Measurements from ENCODE around the gene SAMHD1. TPM values are rescaled to one million over a fixed set of nuclear protein-coding genes. Genes with fewer than 3 reads are reported as not detected.

Gene SAMHD1
- total and polyA plus RNA-seq, 12 donors = 14.0 to 105 (median 30.8) TPM

DNA sequence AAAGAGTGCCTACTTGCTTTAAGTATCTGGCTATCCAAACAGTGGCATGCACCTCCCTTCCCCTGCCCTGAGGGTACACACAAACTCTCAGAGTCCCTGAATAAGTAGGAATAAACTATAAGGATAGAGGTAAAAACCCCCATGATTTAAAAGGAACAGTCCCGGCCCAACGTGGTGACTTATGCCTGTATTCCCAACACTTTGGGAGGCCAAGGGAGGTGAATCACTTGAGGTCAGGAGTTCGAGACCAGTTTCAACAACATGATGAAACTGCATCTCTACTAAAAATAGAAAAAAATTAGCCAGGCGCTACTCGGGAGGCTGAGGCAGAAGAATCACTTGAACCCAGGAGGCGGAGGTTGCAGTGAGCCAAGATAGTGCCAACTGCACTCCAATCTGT lies 22.2 kb downstream of the SAMHD1 start:
- TF ChIP-seq, protein P1, sequence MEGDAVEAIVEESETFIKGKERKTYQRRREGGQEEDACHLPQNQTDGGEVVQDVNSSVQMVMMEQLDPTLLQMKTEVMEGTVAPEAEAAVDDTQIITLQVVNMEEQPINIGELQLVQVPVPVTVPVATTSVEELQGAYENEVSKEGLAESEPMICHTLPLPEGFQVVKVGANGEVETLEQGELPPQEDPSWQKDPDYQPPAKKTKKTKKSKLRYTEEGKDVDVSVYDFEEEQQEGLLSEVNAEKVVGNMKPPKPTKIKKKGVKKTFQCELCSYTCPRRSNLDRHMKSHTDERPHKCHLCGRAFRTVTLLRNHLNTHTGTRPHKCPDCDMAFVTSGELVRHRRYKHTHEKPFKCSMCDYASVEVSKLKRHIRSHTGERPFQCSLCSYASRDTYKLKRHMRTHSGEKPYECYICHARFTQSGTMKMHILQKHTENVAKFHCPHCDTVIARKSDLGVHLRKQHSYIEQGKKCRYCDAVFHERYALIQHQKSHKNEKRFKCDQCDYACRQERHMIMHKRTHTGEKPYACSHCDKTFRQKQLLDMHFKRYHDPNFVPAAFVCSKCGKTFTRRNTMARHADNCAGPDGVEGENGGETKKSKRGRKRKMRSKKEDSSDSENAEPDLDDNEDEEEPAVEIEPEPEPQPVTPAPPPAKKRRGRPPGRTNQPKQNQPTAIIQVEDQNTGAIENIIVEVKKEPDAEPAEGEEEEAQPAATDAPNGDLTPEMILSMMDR (IDR thresholded peaks at IDR 0.05) = no peak
- intact Hi-C loops (cut with DNase I) = no loop called here
- ATAC-seq (peak in 1 of 8 donors; percentile 34), DNase-seq (no peak)
- Histone ChIP-seq H3K36me3 (peaks cover 5 to 100% (median 33%) of the 10 kb centered on the region in 9 donors), H3K9me3 (no peaks in the 10 kb centered on the region), H3K27me3 (no peaks in the 10 kb centered on the region), H3K27ac (peak overlapping the region in 1 of 10 donors; percentile 75), H3K4me1 (peaks cover 0 to 44% (median 4%) of the 10 kb centered on the region in 9 donors), H3K4me3 (no peak overlapping the region)
- WGBS, 2 donors = 82 to 87% methylated on average over 6 of the region's 6 CpGs

DNA sequence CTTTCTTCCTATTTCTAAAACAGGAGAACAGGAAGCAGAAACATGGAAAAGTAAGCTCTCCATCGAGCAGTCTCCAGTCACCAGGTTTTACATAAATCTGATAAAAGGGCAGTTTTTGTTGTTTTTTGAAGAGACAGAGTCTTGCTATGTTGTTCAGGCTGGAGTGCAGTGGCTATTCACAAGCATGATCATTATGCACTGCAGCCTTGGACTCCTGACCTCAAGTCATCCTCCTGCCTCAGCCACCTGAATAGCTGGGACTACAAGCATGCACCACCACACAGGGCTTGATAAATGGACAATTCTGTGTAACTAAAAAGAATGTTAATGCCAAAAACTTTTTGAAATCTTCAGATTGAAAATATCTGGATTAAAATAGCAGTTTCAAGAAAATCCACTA lies 23.8 kb downstream of the SAMHD1 start:
- ATAC-seq = no peak
- 79 to 91% methylated on average over 1 of the region's 1 CpG for WGBS, 2 donors
- Histone ChIP-seq H3K4me1 (peaks cover 0 to 36% (median 2%) of the 10 kb centered on the region in 9 donors), H3K4me3 (no peak overlapping the region), H3K36me3 (peaks cover 5 to 100% (median 37%) of the 10 kb centered on the region in 9 donors), H3K9me3 (no peaks in the 10 kb centered on the region), H3K27me3 (no peaks in the 10 kb centered on the region), H3K27ac (no peak overlapping the region)
- TF ChIP-seq, protein P1 (IDR thresholded peaks at IDR 0.05) = no peak
- intact Hi-C loops (cut with DNase I) = no loop called here
- DNase-seq = no peak

DNA sequence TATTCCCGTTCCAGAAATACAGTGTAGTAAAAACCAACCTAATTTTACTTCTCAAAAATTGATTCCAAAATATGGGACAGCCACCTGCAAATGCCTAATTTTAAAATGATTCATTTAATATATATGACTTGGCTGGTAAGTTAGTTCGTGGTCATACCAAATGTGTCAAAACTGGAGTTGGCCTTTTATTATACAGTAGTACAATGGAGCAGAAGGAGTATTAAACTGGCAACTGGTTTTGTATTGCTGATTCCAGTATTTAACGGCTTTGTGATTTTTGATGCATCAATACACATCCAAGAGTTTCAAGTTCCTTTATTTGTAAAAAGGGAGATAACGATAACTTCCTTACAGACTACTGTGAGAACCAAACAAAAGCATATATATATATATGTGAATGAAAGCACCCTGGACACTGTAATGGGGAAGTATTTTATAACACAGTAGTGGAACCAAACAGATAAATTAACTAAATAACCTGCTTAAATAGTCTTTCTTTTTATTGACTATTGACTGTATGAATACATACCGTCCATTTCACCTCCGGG lies 24.8 kb downstream of the SAMHD1 start:
- TF ChIP-seq, protein P1 (IDR thresholded peaks at IDR 0.05) = no peak
- Histone ChIP-seq H3K36me3 (peaks cover 5 to 100% (median 37%) of the 10 kb centered on the region in 9 donors), H3K27me3 (no peaks in the 10 kb centered on the region), H3K4me3 (no peak overlapping the region), H3K27ac (no peak overlapping the region), H3K4me1 (peaks cover 0 to 29% (median 0%) of the 10 kb centered on the region in 9 donors), H3K9me3 (no peaks in the 10 kb centered on the region)
- no peak for DNase-seq
- ATAC-seq = no peak
- intact Hi-C loops (cut with DNase I) = no loop called here
- WGBS, 2 donors = 90 to 93% methylated on average over 6 of the region's 6 CpGs

DNA sequence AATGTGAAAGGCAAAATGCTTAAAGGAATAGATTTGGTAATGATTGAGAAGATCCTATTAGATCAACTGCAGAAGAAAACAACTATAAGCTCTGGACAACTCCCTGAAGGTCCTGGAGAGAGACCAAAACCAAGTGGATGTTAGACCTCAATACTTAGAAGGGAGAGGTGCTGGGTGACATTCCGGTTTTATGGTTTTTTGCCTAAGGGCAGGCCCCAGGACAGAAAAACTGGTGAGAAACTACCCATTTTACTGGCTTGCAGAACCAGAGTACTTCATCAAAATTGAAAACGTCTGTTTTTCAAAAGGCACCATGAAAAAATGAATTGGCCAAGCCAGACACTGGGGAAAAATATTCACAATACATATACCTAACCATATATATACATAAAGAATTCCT lies 26.3 kb downstream of the SAMHD1 start:
- DNase-seq (no peak), ATAC-seq (no peak)
- H3K9me3 ChIP-seq = no peaks in the 10 kb centered on the region
- peaks cover 5 to 100% (median 40%) of the 10 kb centered on the region in 9 donors for H3K36me3 ChIP-seq
- no peaks in the 10 kb centered on the region for H3K27me3 ChIP-seq
- peaks cover 0 to 15% (median 0%) of the 10 kb centered on the region in 9 donors for H3K4me1 ChIP-seq
- WGBS, 2 donors = 83 to 88% methylated on average over 2 of the region's 2 CpGs
- H3K4me3 ChIP-seq = no peak overlapping the region
- H3K27ac ChIP-seq = no peak overlapping the region
- intact Hi-C loops (cut with DNase I) = no loop called here
- TF ChIP-seq, protein P1 (IDR thresholded peaks at IDR 0.05) = no peak
